HG02885 (cell line): ENCODE measurements around the gene DDX49.
"Not testable (repeated sequence)": the region's sequence is repeated elsewhere in the genome, so short reads cannot be mapped to it uniquely, and the experiment has no call there.

Experiments
- ATAC-seq: cut with Tn5 transposase; IDR thresholded peaks from one replicate; pipeline ENCODE4 v1.9.1; 2021; ENCODE audit warnings: mild to moderate bottlenecking; ENCODE audit not compliant: unreplicated experiment, poor library complexity

Gene DDX49

DNA sequence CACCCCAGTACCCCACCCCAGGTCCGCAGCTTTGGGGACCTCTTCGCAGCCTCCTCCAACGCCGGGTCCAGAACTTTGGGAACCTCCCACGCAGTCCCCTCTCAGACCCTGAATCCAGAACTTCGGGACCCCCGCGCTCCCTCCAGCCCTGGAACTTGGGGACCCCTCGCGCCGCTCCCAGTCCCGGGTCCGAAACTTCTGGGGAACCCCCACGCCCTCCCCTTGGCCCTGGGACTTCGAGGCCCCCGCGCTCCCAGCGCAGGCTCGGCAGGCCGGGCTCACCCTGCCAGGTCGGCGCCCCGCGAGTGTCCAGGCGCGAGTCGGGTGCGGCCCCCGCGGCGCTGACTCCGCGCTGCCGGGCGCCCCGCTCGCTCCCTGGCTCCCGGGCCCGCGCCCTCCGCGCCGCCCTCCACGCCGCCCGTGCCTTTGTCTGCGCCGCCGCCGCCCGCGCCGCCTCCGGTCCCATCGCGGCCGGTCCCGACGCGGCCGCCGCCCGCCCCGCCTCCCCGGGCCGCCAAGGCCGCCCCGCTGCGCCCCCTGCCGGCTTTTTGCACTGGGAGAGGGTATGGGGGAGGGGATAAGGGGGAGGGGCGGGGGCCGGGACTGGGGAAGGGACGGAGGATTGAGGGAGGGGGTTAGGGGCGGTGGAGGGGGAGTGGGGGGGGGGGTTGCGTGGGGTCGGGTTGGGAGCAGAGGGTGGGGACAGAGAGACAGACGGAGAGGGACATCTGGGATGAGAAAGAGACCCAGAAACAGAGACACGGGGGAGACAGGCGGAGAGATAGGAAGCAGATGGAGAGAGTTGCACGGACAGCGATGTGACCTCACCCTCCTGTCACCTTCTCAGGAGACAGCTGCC lies 21.5 kb downstream of the DDX49 start, which contains the start of gene HOMER3:
TSS of gene HOMER3 (minus strand) at position 449 of the 859 bp plus-strand sequence. CDS start 2,235 bp downstream, outside the sequence.
- peak; percentile 59 for ATAC-seq

- ATAC-seq = no peak
These were observed 22.3 kb downstream of the DDX49 start for GRCh38 chr19:18941628-18942354.

- ATAC-seq = no peak
These were observed 23.2 kb downstream of the DDX49 start for GRCh38 chr19:18942692-18943091.

DNA sequence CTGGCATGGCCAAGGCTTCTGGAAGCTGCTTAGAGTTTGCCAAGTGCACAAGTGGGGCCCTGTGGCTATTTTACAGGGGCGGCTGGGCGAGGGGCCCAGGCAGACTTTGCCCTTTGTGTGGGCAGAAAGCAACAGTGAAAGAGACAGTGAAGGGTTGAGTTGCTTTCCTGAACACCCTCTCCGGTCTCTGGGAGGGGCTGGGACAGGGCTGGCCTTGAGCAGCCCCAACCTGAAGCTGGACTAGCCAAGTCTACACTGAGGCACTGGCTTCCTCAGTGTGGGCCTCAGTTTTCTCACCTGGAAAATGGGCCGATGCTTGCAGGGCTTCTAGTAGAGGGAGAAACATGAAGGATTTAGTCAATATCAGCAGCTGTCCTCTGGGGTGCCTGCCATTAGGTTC lies 23.9 kb downstream of the DDX49 start:
- no peak for ATAC-seq

GRCh38 chr19:18945297-18945696 lies 25.8 kb downstream of the DDX49 start:
- no peak for ATAC-seq

- ATAC-seq = no peak
These were observed 26.8 kb downstream of the DDX49 start for GRCh38 chr19:18946335-18946734.

- no peak for ATAC-seq
These were observed 27.4 kb downstream of the DDX49 start for GRCh38 chr19:18946918-18947317.

DNA sequence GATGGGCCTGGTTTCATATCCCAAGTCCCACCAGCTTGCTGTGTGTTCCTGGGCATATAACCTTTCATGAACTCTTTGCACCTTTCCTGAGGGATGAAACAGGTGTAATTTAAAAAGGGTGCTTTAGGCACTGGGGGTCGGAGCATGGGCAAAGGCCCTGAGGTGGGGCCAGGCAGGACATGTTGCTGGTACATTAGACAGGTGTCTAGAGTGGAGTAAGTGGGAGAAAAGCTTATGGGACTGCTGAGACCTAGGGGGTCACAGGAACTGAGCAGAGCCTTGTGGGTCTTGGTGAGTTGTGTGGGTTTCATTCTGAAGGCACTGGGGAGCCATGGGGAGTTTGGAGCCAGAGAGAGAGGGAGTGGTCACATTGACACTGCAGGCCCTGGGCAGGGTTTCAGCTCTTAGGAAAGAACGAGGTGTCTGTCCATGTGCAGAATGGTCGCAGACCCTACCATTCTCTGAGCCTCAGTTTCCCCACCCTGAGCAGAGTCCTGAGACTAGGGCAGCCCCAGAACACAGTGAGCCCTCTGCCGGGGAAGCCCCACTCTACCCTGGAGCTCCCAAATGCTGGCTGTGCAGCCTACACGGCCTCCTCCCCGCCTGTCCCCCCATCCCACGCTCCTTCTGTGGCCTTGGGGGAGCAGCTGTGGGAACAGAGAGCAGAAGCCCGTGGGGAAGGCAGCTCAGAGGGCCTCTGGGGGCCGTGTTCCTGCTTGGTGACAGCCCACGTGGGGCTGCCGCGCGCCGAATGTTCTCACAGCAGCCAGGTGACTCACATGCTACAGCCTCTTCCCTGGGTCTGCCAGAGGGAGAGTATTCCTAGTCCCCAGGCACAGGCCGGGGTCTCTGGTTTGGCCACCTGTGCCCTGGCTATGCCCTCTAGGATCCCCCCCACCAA lies 28.8 kb downstream of the DDX49 start:
- ATAC-seq = no peak

DNA sequence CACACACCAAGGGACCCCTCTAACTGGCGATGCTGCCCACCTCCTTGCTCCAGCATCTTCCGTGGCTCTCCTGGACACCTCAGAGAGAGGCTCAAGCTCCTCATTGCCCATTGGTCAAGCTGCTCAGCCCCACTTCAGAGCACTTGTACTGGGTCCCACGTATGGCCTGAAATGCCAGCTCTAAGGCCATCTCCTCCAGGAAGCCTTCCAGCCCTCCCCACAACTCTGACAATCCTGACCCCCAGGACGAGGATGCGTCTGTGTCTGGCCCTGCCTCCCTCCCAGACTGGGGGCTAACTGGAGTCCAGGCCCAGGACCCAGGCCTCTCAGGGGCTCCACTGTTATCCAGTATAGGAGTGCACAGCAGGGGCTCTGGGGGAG lies 29.5 kb downstream of the DDX49 start:
- no peak for ATAC-seq

GRCh38 chr19:18949858-18950257 lies 30.3 kb downstream of the DDX49 start:
- no peak for ATAC-seq

DNA sequence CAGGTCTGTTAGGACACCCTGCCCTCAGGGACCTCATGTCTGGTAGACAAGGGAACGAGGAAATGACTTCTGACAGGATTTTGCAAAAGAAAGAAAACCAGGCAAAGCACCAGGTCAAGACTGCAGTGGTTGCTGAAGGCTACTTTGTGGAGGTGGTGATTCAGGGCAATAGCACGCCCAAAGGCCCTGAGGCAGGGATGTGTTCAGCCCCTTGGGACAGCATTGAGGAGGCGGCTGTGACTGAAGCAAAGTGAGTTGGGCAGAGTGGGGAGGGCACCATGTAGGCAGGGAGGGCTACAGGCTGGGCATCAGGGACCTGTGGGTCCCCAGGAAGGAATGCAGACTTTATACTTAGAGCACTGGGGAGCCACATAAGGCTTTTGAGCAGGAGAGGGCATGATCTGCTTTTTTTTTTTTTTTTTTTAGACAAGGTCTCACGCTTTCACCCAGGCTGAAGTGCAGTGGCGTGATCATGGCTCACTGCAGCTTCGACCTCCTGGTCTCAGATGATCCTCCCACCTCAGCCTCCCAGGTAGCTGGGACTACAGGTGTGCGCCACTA lies 32.3 kb downstream of the DDX49 start:
- no peak for ATAC-seq

DNA sequence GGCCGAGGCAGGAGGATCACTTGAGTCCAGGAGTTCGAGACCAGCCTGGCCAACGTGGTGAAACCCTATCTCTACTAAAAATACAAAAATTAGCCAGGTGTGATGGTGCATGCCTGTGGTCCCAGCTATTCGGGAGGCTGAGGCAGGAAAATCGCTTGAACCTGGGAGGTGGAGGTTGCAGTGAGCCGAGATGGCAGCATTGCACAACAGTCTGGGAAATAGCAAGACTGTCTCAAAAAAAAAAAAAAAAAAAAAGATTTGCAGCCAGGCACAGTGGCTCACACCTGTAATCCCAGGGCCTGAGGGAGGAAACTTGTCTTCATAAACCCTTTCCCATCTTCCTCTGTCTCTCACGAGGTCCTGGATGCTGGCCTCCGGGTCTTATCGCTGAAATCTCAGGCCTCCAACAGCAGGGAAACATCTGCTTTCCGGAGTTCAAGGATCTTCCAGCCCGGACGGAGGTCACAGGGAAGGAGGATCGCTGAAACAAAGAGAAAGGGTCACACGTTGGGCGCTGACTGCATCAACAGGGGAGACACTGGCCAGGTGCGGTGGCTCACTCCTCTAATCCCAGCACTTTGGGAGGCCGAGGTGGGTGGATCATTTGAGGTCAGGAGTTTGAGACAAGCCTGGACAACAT lies 33.0 kb downstream of the DDX49 start:
- ATAC-seq = not testable (repeated sequence)

DNA sequence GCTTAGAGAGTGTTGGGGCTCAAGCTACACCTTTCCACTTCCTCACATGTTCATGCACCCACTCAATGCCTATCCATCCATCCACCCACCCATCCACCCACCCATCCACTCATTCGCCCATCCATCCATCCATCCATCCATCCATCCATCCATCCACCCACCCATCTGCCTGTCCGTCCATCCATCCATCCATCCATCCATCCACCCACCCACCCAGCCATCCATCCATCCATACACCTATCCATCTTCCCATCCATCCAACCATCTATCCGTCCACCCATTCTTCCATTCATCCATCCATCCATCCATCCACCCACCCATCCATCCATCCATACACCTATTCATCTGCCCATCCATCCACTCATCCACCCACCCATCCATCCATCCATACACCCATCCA lies 34.6 kb downstream of the DDX49 start:
- ATAC-seq = no peak

- no peak for ATAC-seq
These were observed 35.5 kb downstream of the DDX49 start for GRCh38 chr19:18955042-18955441.

DNA sequence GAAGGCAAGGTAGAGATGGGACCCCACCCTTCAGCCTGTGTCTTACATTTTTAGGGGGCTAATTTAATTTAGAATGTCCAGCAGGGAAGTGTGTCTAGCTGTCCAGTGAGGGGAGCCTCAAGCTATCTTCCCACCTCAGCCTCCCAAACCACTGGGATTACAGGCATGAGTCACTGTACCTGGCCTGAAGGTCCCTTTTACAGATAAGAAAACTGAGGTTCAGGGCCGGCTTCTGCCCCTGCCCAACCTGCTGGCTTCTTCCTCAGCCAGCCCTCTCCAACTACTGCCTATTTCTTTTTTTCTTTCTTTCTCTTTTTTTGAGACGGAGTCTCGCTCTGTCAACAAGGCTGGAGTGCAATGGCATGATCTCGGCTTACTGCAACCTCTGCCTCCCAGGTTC lies 40.9 kb downstream of the DDX49 start:
- no peak for ATAC-seq

GRCh38 chr19:18961767-18962620 lies 42.5 kb downstream of the DDX49 start:
- ATAC-seq = no peak

GRCh38 chr19:18964121-18964520 lies 44.6 kb downstream of the DDX49 start:
- ATAC-seq = no peak

GRCh38 chr19:18966307-18966706 lies 46.8 kb downstream of the DDX49 start:
- ATAC-seq = no peak
